ENCODE data around the gene HSPA5.

Gene HSPA5

DNA sequence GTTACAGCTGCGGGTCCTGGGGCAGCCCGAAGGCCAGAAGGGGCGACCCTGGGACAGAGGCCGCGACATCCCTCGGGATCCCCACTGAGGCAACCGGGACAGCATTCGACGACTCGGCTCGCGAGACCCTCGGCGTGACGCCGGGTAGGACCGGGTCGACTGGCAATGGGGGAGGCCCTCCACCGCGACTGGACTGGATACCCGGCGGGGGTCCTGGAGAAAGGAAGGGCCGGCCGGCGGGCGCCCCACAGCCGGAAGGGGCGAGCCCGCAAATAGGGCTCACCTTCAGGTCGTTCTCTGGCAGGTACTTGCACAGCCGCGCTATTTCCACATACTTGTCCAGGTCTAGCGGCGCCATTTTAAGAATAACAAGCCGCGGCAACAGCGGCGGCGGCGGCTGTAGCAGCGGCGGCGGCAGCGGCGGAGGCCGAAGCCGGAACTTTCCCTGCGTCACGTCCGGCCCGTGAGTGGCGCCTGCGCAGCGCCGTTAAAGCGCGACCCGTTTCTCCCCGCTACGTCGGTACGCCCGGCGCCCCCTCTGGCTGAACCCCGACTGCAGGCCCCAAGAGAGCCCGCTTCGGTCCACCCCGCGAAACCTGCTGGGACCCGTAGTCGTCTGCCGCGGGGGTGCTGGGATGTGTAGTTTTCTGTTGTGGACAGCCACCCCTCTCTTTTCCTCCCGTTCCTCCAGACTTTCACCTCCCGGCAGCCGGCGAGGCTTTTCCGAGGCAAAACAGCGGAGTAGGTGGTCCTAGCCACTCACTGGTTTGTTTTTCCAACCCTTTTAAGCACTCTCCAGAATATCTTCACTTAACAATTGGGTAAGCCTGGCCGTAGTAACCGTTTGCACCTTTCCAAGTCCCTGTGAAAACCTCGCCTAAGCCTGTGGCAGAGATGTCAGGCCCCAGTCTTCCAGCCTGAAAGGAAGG lies 51.5 kb downstream of the HSPA5 start, which contains the start of gene PPP6C:
Gene PPP6C, minus strand, starts transcription at position 443 of the 929 bp plus-strand sequence. Its CDS starts 85 bp downstream, at position 358.
- peak; percentile 97 for DNase-seq

GRCh38 chr9:125189011-125189360 lies 52.2 kb downstream of the HSPA5 start:
- DNase-seq = no peak

All from NCI-H774 (cell line).